H1 (cell line): ENCODE data around the gene GPC3. TPM values are rescaled to one million over a fixed set of nuclear protein-coding genes. Genes with fewer than 3 reads are reported as not detected.

Experiments used
- ATF2 ChIP-seq: IDR thresholded peaks from 2 replicates; pipeline ENCODE4 v1.6.1; 2012; ENCODE audit warnings: low read length, inconsistent platforms
- CREB1 ChIP-seq: IDR thresholded peaks from 2 replicates; pipeline ENCODE4 v1.6.1; 2012; ENCODE audit warnings: inconsistent platforms
- MAFK ChIP-seq: IDR thresholded peaks from 2 replicates; pipeline ENCODE4 v1.6.1; 2012; ENCODE audit warnings: low read depth, mild to moderate bottlenecking, improper control_type of control experiment, low read length
- POLR2A ChIP-seq, 2 experiments: IDR thresholded peaks; 1 replicate in 1 of 2; 2 replicates in 1 of 2; pipeline ENCODE4 v1.6.1; 2011; ENCODE audit warnings: low read depth in 2 of 2, low read length in 2 of 2, mild to moderate bottlenecking in 2 of 2; ENCODE audit errors: control extremely low read depth in 1 of 2
- SIN3A ChIP-seq, 2 experiments: IDR thresholded peaks in 1 of 2; conservative IDR thresholded peaks in 1 of 2; 2 replicates each; pipeline ENCODE4 v1.6.1; 2011 to 2012; ENCODE audit warnings: low read length in 2 of 2, improper control_type of control experiment in 1 of 2, low read depth in 1 of 2, mild to moderate bottlenecking in 1 of 2
- TCF12 ChIP-seq: IDR thresholded peaks from 2 replicates; pipeline ENCODE4 v1.6.1; 2011; ENCODE audit warnings: low read depth, mild to moderate bottlenecking, low read length
- polyA plus RNA-seq, 7 experiments: library from polyadenylated mRNA; depleted of rRNA in 3 of 7; stranded (reverse) in 5 of 7; unstranded in 2 of 7; fragments of >200 nt in 5 of 7; fragments of 200-250 nt in 2 of 7; gene quantifications; 1 replicate in 5 of 7; 2 replicates in 1 of 7; 4 replicates in 1 of 7; pipeline versions ENCODE4 v1.2.1 to v1.2.3, GENCODE V29; 2011 to 2013; ENCODE audit warnings: missing spikeins in 2 of 7, mixed read lengths in 2 of 7
- total RNA-seq: library from RNA; stranded (reverse); fragmentation: NEBNext Ultra II Directional; extraction: Animal tissue kit (Norgen Biotek cat#: 25700); gene quantifications from 2 replicates; pipeline ENCODE4 v1.2.1, GENCODE V29; 2021
- TF ChIP-seq, protein P1 (sequence below): fragments of 300-600 bp; sonication (generic); IDR thresholded peaks from 2 replicates; pipeline ENCODE4 v1.7.1; 2012; ENCODE audit warnings: low read length, moderate library complexity, mild to moderate bottlenecking, inconsistent platforms; ENCODE audit not compliant: insufficient replicate concordance

The GPC3 gene
- total and polyA plus RNA-seq, 2 of the 8 experiments (the other 6 are each of a cell fraction or from before 2014, with no cell fraction given), result 64.8 to 71.9 TPM

- TF ChIP-seq ATF2 (no peak), TCF12 (no peak), CREB1 (no peak), MAFK (no peak), POLR2A (IDR thresholded peaks at IDR 0.05; ENCODE audit: control extremely low read depth in 1 of 2, low read depth in 2 of 2, low read length in 2 of 2) (no peak), SIN3A (conservative IDR thresholded peaks at IDR 0.05 in 1 of 2, IDR thresholded peaks at IDR 0.05 in 1 of 2; ENCODE audit: low read depth in 1 of 2, low read length in 2 of 2) (no peak)
- TF ChIP-seq, protein P1, sequence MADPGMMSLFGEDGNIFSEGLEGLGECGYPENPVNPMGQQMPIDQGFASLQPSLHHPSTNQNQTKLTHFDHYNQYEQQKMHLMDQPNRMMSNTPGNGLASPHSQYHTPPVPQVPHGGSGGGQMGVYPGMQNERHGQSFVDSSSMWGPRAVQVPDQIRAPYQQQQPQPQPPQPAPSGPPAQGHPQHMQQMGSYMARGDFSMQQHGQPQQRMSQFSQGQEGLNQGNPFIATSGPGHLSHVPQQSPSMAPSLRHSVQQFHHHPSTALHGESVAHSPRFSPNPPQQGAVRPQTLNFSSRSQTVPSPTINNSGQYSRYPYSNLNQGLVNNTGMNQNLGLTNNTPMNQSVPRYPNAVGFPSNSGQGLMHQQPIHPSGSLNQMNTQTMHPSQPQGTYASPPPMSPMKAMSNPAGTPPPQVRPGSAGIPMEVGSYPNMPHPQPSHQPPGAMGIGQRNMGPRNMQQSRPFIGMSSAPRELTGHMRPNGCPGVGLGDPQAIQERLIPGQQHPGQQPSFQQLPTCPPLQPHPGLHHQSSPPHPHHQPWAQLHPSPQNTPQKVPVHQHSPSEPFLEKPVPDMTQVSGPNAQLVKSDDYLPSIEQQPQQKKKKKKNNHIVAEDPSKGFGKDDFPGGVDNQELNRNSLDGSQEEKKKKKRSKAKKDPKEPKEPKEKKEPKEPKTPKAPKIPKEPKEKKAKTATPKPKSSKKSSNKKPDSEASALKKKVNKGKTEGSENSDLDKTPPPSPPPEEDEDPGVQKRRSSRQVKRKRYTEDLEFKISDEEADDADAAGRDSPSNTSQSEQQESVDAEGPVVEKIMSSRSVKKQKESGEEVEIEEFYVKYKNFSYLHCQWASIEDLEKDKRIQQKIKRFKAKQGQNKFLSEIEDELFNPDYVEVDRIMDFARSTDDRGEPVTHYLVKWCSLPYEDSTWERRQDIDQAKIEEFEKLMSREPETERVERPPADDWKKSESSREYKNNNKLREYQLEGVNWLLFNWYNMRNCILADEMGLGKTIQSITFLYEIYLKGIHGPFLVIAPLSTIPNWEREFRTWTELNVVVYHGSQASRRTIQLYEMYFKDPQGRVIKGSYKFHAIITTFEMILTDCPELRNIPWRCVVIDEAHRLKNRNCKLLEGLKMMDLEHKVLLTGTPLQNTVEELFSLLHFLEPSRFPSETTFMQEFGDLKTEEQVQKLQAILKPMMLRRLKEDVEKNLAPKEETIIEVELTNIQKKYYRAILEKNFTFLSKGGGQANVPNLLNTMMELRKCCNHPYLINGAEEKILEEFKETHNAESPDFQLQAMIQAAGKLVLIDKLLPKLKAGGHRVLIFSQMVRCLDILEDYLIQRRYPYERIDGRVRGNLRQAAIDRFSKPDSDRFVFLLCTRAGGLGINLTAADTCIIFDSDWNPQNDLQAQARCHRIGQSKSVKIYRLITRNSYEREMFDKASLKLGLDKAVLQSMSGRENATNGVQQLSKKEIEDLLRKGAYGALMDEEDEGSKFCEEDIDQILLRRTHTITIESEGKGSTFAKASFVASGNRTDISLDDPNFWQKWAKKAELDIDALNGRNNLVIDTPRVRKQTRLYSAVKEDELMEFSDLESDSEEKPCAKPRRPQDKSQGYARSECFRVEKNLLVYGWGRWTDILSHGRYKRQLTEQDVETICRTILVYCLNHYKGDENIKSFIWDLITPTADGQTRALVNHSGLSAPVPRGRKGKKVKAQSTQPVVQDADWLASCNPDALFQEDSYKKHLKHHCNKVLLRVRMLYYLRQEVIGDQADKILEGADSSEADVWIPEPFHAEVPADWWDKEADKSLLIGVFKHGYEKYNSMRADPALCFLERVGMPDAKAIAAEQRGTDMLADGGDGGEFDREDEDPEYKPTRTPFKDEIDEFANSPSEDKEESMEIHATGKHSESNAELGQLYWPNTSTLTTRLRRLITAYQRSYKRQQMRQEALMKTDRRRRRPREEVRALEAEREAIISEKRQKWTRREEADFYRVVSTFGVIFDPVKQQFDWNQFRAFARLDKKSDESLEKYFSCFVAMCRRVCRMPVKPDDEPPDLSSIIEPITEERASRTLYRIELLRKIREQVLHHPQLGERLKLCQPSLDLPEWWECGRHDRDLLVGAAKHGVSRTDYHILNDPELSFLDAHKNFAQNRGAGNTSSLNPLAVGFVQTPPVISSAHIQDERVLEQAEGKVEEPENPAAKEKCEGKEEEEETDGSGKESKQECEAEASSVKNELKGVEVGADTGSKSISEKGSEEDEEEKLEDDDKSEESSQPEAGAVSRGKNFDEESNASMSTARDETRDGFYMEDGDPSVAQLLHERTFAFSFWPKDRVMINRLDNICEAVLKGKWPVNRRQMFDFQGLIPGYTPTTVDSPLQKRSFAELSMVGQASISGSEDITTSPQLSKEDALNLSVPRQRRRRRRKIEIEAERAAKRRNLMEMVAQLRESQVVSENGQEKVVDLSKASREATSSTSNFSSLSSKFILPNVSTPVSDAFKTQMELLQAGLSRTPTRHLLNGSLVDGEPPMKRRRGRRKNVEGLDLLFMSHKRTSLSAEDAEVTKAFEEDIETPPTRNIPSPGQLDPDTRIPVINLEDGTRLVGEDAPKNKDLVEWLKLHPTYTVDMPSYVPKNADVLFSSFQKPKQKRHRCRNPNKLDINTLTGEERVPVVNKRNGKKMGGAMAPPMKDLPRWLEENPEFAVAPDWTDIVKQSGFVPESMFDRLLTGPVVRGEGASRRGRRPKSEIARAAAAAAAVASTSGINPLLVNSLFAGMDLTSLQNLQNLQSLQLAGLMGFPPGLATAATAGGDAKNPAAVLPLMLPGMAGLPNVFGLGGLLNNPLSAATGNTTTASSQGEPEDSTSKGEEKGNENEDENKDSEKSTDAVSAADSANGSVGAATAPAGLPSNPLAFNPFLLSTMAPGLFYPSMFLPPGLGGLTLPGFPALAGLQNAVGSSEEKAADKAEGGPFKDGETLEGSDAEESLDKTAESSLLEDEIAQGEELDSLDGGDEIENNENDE, result no peak
Measured at GRCh38 chrX:133959972-133960371, 25.4 kb downstream of the GPC3 start (continued).
